CD4-positive, alpha-beta T cell treated with Interleukin-17A for 1 hour (primary cell): ENCODE results near the gene ACCS.

Experiments
- DNase-seq: peaks from one replicate; pipeline ENCODE4 v3.0.0-alpha.2; 2020

The ACCS gene

GRCh38 chr11:44095506-44096359, 29.7 kb downstream of the ACCS start, which contains the start of gene EXT2:
Gene EXT2 (plus strand): TSS chr11:44095678. CDS start chr11:44107713, 12,035 bp downstream.
- DNase-seq, result peak; percentile 87

GRCh38 chr11:44096360-44097185, 30.5 kb downstream of the ACCS start:
- no peak for DNase-seq

GRCh38 chr11:44097821-44098220, 31.8 kb downstream of the ACCS start:
- DNase-seq, result no peak

- no peak for DNase-seq
These were observed 35.0 kb downstream of the ACCS start for GRCh38 chr11:44101098-44101497.

DNA sequence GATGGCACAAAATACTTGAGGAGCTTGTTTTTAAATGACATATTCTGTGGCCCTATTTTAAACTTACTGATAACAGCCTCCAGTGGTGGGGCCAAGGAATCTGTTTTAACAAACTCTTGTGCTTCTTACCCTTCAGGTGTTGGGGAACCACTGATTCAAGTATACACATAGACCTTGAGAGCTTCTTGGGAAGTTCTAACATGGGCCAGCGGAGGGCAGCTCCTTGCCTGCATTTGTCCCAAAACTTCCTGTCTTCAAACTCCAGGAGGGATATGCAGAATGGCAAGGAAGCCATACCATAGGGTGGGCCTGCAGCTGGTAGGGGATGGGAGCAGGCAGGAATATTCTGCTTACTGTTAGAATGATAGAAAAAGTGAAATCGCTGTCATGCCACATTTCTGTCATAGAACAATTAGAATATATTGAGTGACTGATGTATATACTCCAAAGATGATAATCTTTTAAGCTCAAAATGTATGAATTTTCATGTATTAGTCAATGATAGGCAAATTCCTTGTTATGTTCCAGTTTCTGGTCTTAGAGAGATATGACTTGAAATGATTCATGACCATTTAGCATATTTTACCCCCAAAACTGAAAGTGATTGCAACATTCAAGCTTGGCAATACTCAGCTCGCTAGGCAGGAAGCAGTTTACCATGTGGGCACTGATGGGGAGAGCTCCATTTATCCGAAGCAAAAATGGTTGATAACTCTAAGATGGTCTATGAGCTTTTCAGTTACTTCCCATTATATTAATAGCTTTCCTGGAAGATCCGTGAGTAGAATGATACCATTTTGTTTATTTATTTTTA, 38.6 kb downstream of the ACCS start:
- no peak for DNase-seq

DNA sequence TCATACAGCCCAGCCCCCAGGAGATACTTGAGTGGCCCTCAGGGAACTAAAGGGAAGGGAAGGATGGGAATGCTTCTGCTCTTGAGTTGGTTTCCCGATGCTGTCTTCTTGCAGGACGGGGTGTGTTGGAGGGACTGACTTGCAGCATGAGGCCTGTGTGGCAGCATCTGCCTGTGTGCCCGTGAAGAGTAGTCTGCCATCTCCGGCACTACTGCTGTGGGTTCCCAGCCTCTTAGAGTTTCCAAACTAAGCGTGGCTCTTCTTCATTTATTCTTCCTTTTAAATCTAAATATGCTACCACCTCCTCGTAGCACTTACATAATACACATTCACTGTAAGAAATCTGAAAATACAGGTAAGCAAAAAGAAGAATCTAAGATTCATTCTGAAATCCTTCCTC, 42.2 kb downstream of the ACCS start:
- DNase-seq, result no peak

- peak; percentile 65 for DNase-seq
These were observed 44.2 kb downstream of the ACCS start for GRCh38 chr11:44110231-44110679.

GRCh38 chr11:44112091-44112821, 46.2 kb downstream of the ACCS start:
- DNase-seq, result no peak

GRCh38 chr11:44113018-44113417, 46.9 kb downstream of the ACCS start:
- DNase-seq, result no peak

DNA sequence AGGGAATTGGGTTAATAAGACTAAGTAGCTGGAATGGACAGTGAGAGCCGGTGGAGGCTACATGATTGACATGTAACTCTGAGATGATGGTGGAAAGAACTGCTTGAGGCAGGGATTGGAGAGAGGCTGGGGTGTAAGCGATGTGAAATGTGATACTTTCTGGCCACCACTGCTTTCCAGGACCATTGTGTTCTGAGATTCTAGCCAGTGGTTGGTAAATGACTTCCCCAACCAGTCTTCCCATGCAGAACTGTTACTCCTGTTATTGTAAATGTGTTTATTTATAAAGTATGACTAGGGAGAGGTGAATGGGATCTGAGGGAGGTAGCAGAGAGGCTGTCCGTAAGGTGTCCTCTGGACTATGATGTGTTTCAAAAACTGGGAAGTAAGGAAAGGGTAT, 47.5 kb downstream of the ACCS start:
- no peak for DNase-seq

- DNase-seq, result no peak
These were observed 50.3 kb downstream of the ACCS start for GRCh38 chr11:44116234-44116830.

DNA sequence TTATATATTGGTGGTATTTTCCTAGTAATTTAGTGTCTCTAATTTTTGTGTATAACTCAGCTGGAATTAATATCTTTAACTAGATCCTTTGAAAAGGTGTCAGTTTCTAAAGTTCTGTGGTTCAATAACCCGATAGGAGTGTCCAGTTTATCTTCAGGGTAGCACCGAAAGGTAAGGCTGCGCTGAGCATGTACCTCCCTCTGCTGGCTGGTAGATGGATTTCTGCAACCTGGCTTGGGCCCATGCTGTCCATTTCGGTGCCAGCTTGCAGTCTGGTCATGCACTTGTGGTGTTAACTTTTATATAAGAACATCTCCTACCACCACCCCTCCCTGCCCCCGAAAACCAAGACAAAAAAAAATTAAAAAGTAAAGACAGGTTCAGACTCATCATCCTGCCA, 54.1 kb downstream of the ACCS start:
- DNase-seq, result no peak

- no peak for DNase-seq
These were observed 59.5 kb downstream of the ACCS start for GRCh38 chr11:44125598-44125997.

- DNase-seq, result no peak
These were observed 60.2 kb downstream of the ACCS start for GRCh38 chr11:44126304-44126703.

DNA sequence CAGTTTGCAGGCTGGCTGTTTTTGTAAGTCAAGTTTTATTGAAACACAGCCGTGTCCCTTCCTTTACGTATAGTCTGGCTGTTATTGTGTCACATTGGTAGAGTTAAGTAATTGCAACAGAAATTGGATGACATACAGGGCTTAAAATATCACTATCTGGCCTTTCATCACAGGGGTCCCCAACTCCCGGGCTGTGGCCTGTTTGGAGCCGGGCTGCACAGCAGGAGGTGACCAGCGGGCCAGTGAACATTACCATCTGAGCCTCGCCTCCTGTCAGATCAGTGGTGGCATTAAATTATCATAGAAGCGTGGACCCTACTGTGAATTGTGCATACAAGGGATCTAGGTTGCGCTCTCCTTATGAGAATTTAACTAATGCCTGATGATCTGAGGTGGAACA, 61.1 kb downstream of the ACCS start:
- DNase-seq, result no peak

DNA sequence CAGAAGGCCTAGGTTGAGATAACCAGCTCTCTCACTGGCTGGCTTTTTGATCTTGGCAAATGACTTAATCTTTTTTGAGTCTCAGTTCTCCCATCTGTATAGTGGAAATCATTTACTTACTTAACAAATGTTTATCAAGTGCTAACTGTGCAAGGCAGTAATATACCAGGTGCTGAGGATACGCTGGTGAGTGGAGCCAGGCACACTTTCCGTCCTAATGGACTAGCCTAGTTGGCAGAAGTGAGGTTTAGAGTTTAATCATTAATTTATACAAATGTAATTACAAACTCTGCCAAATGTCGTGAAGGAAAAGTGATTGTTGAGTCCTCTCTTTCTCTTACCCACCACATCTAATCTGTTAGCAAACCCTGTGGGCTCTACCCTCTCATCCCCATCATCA, 62.7 kb downstream of the ACCS start:
- no peak for DNase-seq

- DNase-seq, result no peak
These were observed 64.7 kb downstream of the ACCS start for GRCh38 chr11:44130751-44131150.

GRCh38 chr11:44133335-44133946, 67.4 kb downstream of the ACCS start:
- no peak for DNase-seq
